Measurements from ENCODE around the gene ITGAX. TPM values are rescaled to one million over a fixed set of nuclear protein-coding genes. Genes with fewer than 3 reads are reported as not detected.

Gene ITGAX
- total RNA-seq, 1 experiment from 2014 or later: 1.6 TPM

DNA sequence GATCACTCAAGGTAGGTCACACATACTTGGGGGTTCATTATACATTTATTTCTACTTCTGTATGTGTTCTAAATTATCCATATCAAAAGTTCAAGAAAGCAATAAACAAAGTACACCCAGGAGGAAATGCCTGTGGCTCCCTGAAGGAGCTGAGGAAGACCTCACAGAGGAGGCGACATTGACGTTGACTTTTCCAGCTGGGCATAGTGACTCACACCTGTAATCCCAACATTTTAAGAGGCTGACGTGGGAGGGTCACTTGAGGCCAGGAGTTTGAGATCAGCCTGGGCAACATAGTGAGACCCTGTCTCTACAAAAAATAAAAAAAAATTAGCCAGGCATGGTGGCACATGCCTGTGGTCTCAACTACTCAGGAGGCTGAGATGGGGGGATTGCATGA is 54.5 kb downstream of the ITGAX start:
- H3K4me1 Mint-ChIP-seq (ENCODE audit: low read depth, unreplicated experiment): peaks cover 7% of the 10 kb centered on the region
- DNase-seq: no peak
- no peak overlapping the region for H3K4me3 Mint-ChIP-seq (ENCODE audit: low read depth, unreplicated experiment)
- H3K36me3 Mint-ChIP-seq (ENCODE audit: insufficient read depth, unreplicated experiment): no peaks in the 10 kb centered on the region
- BruUV-seq (replicated peaks): no TSS peak
- H3K27me3 Mint-ChIP-seq (ENCODE audit: unreplicated experiment): peaks cover 59% of the 10 kb centered on the region
- intact Hi-C loops (cut with micrococcal nuclease; ENCODE audit: unreplicated experiment): no loop called here
- TF ChIP-seq, protein P1, sequence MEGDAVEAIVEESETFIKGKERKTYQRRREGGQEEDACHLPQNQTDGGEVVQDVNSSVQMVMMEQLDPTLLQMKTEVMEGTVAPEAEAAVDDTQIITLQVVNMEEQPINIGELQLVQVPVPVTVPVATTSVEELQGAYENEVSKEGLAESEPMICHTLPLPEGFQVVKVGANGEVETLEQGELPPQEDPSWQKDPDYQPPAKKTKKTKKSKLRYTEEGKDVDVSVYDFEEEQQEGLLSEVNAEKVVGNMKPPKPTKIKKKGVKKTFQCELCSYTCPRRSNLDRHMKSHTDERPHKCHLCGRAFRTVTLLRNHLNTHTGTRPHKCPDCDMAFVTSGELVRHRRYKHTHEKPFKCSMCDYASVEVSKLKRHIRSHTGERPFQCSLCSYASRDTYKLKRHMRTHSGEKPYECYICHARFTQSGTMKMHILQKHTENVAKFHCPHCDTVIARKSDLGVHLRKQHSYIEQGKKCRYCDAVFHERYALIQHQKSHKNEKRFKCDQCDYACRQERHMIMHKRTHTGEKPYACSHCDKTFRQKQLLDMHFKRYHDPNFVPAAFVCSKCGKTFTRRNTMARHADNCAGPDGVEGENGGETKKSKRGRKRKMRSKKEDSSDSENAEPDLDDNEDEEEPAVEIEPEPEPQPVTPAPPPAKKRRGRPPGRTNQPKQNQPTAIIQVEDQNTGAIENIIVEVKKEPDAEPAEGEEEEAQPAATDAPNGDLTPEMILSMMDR (IDR thresholded peaks at IDR 0.05; ENCODE audit: unreplicated experiment): no peak
- no peaks in the 10 kb centered on the region for H3K9me3 Mint-ChIP-seq (ENCODE audit: low read depth, unreplicated experiment)
- CTCF ChIA-PET: interaction anchor here (0.6 to 0.7 kb wide), 2 partner anchors 119 to 448 kb away, joined by 3 to 4 read pairs; no protein-coding TSS in a partner anchor
- H3K27ac Mint-ChIP-seq (ENCODE audit: unreplicated experiment): no peak overlapping the region

GRCh38 chr16:31410082-31410481 is 55.1 kb downstream of the ITGAX start:
- DNase-seq: no peak
- H3K36me3 Mint-ChIP-seq (ENCODE audit: insufficient read depth, unreplicated experiment): no peaks in the 10 kb centered on the region
- H3K27me3 Mint-ChIP-seq (ENCODE audit: unreplicated experiment): peaks cover 65% of the 10 kb centered on the region
- no peaks in the 10 kb centered on the region for H3K9me3 Mint-ChIP-seq (ENCODE audit: low read depth, unreplicated experiment)
- BruUV-seq (replicated peaks): no TSS peak
- peaks cover under 1% of the 10 kb centered on the region for H3K4me1 Mint-ChIP-seq (ENCODE audit: low read depth, unreplicated experiment)
- TF ChIP-seq, protein P1 (IDR thresholded peaks at IDR 0.05; ENCODE audit: unreplicated experiment): no peak
- no peak overlapping the region for H3K27ac Mint-ChIP-seq (ENCODE audit: unreplicated experiment)
- H3K4me3 Mint-ChIP-seq (ENCODE audit: low read depth, unreplicated experiment): no peak overlapping the region
- intact Hi-C loops (cut with micrococcal nuclease; ENCODE audit: unreplicated experiment): no loop called here
- CTCF ChIA-PET: interaction anchor here (0.7 kb wide), 1 partner anchor 120 kb away, joined by 3 read pairs; no protein-coding TSS in a partner anchor

DNA sequence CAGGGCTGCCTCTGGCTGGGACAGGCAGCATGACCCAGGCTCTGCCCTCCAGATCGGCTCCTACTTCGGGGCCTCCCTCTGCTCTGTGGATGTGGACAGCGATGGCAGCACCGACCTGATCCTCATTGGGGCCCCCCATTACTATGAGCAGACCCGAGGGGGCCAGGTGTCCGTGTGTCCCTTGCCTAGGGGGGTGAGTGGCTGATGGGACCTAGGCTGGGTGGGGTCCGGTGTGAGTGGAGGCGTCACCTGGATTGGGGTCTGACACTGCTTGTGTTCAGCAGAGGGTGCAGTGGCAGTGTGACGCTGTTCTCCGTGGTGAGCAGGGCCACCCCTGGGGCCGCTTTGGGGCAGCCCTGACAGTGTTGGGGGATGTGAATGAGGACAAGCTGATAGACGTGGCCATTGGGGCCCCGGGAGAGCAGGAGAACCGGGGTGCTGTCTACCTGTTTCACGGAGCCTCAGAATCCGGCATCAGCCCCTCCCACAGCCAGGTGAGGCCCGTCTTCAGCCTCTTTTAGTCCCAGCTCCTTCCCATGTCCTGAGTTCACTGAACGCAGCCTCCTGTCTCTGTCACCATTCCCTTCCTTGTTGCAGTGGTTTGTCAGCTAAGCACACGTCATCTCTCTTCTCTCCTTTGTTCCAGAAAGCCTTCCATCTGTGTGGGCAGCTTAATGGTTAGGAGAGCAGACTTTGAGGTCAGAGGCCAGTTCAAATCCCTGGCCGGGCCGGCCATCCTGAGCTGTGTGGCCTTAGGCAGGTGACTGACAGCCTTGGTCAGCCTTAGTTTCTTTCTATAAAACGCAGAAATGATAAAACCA is 56.3 kb downstream of the ITGAX start:
- Mint-ChIP-seq H3K27me3 (ENCODE audit: unreplicated experiment) (peaks cover 77% of the 10 kb centered on the region), H3K36me3 (ENCODE audit: insufficient read depth, unreplicated experiment) (no peaks in the 10 kb centered on the region), H3K27ac (ENCODE audit: unreplicated experiment) (no peak overlapping the region), H3K4me1 (ENCODE audit: low read depth, unreplicated experiment) (no peaks in the 10 kb centered on the region), H3K9me3 (ENCODE audit: low read depth, unreplicated experiment) (no peaks in the 10 kb centered on the region), H3K4me3 (ENCODE audit: low read depth, unreplicated experiment) (no peak overlapping the region)
- TF ChIP-seq, protein P1 (IDR thresholded peaks at IDR 0.05; ENCODE audit: unreplicated experiment): no peak
- BruUV-seq (replicated peaks): no TSS peak
- CTCF ChIA-PET: no interaction called here
- intact Hi-C loops (cut with micrococcal nuclease; ENCODE audit: unreplicated experiment): no loop called here
- no peak for DNase-seq

- H3K27me3 Mint-ChIP-seq (ENCODE audit: unreplicated experiment): peaks cover 84% of the 10 kb centered on the region
- no peak for DNase-seq
- H3K4me3 Mint-ChIP-seq (ENCODE audit: low read depth, unreplicated experiment): no peak overlapping the region
- no peaks in the 10 kb centered on the region for H3K36me3 Mint-ChIP-seq (ENCODE audit: insufficient read depth, unreplicated experiment)
- H3K9me3 Mint-ChIP-seq (ENCODE audit: low read depth, unreplicated experiment): no peaks in the 10 kb centered on the region
- CTCF ChIA-PET: no interaction called here
- TF ChIP-seq, protein P1 (IDR thresholded peaks at IDR 0.05; ENCODE audit: unreplicated experiment): no peak
- intact Hi-C loops (cut with micrococcal nuclease; ENCODE audit: unreplicated experiment): no loop called here
- no peaks in the 10 kb centered on the region for H3K4me1 Mint-ChIP-seq (ENCODE audit: low read depth, unreplicated experiment)
- BruUV-seq (replicated peaks): no TSS peak
- no peak overlapping the region for H3K27ac Mint-ChIP-seq (ENCODE audit: unreplicated experiment)
These were observed 57.8 kb downstream of the ITGAX start for GRCh38 chr16:31412750-31413149.

Measured in Calu3 (cell line).